ENCODE data around the gene TARS3.

- TF ChIP-seq CTCF (conservative IDR thresholded peaks at IDR 0.05) (no peak), EZH2 (IDR thresholded peaks at IDR 0.05; ENCODE audit: low read depth) (no peak)
These were observed 87.2 kb downstream of the TARS3 start for GRCh38 chr15:101637038-101637437.
